GM21723 (cell line): ENCODE results near the gene ZMYND8.
"Not testable (repeated sequence)": the region's sequence is repeated elsewhere in the genome, so short reads cannot be mapped to it uniquely, and the experiment has no call there.

ENCODE experiments used
- ATAC-seq: cut with Tn5 transposase; IDR thresholded peaks from one replicate; pipeline ENCODE4 v1.9.1; 2021; ENCODE audit warnings: mild to moderate bottlenecking, moderate library complexity; ENCODE audit not compliant: unreplicated experiment

Gene ZMYND8

GRCh38 chr20:47271046-47271615, 85.4 kb downstream of the ZMYND8 start:
- no peak for ATAC-seq

GRCh38 chr20:47269309-47270165, 87.0 kb downstream of the ZMYND8 start:
- no peak for ATAC-seq

- ATAC-seq, result no peak
Measured at GRCh38 chr20:47267621-47268020, 88.9 kb downstream of the ZMYND8 start.

- ATAC-seq, result no peak
Measured at GRCh38 chr20:47266847-47267515, 89.5 kb downstream of the ZMYND8 start.

GRCh38 chr20:47265984-47266383, 90.5 kb downstream of the ZMYND8 start:
- ATAC-seq, result no peak

GRCh38 chr20:47265214-47265613, 91.3 kb downstream of the ZMYND8 start:
- no peak for ATAC-seq

- not testable (repeated sequence) for ATAC-seq
Measured at GRCh38 chr20:47264137-47264769, 92.2 kb downstream of the ZMYND8 start.

- ATAC-seq, result no peak
Measured at GRCh38 chr20:47263465-47264084, 92.9 kb downstream of the ZMYND8 start.

GRCh38 chr20:47263080-47263464, 93.4 kb downstream of the ZMYND8 start:
- ATAC-seq, result no peak

- ATAC-seq, result peak; percentile 47
Measured at GRCh38 chr20:47262365-47263013, 94.0 kb downstream of the ZMYND8 start.

GRCh38 chr20:47262008-47262364, 94.5 kb downstream of the ZMYND8 start:
- ATAC-seq, result no peak

GRCh38 chr20:47261161-47261774, 95.2 kb downstream of the ZMYND8 start:
- not testable (repeated sequence) for ATAC-seq

- ATAC-seq, result not testable (repeated sequence)
Measured at GRCh38 chr20:47260540-47261126, 95.9 kb downstream of the ZMYND8 start.

- ATAC-seq, result peak; percentile 57
Measured at GRCh38 chr20:47258745-47259695, 97.5 kb downstream of the ZMYND8 start.

GRCh38 chr20:47257771-47258170, 98.7 kb downstream of the ZMYND8 start:
- no peak for ATAC-seq

- ATAC-seq, result no peak
Measured at GRCh38 chr20:47257256-47257655, 99.2 kb downstream of the ZMYND8 start.

GRCh38 chr20:47256668-47257236, 99.7 kb downstream of the ZMYND8 start:
- ATAC-seq, result no peak

GRCh38 chr20:47253872-47254271, 102.6 kb downstream of the ZMYND8 start:
- no peak for ATAC-seq
